NB4 (cell line): ENCODE measurements around the gene KRTAP4-8.

Experiments
- POLR2A ChIP-seq: IDR thresholded peaks from 2 replicates; pipeline ENCODE4 v1.6.1; 2011; ENCODE audit warnings: mild to moderate bottlenecking; ENCODE audit not compliant: insufficient read length; ENCODE audit errors: extremely low read depth
- TF ChIP-seq, protein P1 (sequence below): IDR thresholded peaks from one replicate; pipeline ENCODE4 v1.5.1; 2012; ENCODE audit warnings: low read depth, low read length

DNA sequence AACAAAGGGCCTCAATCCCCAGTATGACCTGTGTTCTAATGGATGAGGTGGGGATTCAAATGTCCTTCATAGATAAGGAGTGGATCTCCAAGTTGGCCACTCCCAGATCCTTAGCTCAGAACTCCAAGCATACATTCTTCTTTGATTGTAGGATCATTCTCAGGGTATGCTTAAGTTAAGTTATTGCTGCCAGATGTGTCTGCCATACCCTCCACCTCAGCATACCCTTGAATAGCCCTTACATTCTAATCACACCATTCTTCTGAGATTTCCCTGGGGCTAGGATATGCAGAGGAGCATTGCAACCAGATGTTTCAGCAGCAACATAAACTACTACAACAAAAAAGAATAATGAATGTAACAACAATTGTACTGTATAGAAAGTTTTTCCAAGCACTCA is 30.7 kb downstream of the KRTAP4-8 start:
- no peak for TF ChIP-seq POLR2A
- TF ChIP-seq, protein P1, sequence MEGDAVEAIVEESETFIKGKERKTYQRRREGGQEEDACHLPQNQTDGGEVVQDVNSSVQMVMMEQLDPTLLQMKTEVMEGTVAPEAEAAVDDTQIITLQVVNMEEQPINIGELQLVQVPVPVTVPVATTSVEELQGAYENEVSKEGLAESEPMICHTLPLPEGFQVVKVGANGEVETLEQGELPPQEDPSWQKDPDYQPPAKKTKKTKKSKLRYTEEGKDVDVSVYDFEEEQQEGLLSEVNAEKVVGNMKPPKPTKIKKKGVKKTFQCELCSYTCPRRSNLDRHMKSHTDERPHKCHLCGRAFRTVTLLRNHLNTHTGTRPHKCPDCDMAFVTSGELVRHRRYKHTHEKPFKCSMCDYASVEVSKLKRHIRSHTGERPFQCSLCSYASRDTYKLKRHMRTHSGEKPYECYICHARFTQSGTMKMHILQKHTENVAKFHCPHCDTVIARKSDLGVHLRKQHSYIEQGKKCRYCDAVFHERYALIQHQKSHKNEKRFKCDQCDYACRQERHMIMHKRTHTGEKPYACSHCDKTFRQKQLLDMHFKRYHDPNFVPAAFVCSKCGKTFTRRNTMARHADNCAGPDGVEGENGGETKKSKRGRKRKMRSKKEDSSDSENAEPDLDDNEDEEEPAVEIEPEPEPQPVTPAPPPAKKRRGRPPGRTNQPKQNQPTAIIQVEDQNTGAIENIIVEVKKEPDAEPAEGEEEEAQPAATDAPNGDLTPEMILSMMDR, result no peak
